Mesendoderm (in vitro differentiated cells): ENCODE results near the gene RXRA.
A peak's percentile ranks its signal among the peaks of the same experiment; 100 is the strongest.
"Not testable (repeated sequence)": the region's sequence is repeated elsewhere in the genome, so short reads cannot be mapped to it uniquely, and the experiment has no call there.

Experiments used
- DNase-seq: peaks from one replicate; pipeline ENCODE4 v3.0.0; 2013
- H2AK5ac ChIP-seq: 2 replicates; pipeline ENCODE4 v1.6.1; 2013; ENCODE audit warnings: low read length, inconsistent platforms
- H2BK120ac ChIP-seq: 2 replicates; pipeline ENCODE4 v1.6.1; 2013; ENCODE audit warnings: low read depth, mild to moderate bottlenecking, low read length, moderate library complexity, mixed read lengths
- H2BK15ac ChIP-seq: replicated peaks from 2 replicates; pipeline ENCODE4 v1.6.1; 2013; ENCODE audit warnings: low read depth, mild to moderate bottlenecking, moderate library complexity
- H2BK5ac ChIP-seq: 2 replicates; pipeline ENCODE4 v1.6.1; 2013; ENCODE audit warnings: low read length, inconsistent platforms
- H3K18ac ChIP-seq: 2 replicates; pipeline ENCODE4 v1.6.1; 2013; ENCODE audit warnings: mild to moderate bottlenecking, low read length, mixed read lengths
- H3K23ac ChIP-seq: one replicate; pipeline ENCODE4 v1.6.1; 2013; ENCODE audit warnings: low read length
- H3K27ac ChIP-seq: 2 replicates; pipeline ENCODE4 v1.5.1; 2013; ENCODE audit warnings: low read depth, mild to moderate bottlenecking, inconsistent platforms, low read length, moderate library complexity
- H3K27me3 ChIP-seq: 2 replicates; pipeline ENCODE4 v1.6.1; 2013; ENCODE audit warnings: low read length, control low read depth, mild to moderate bottlenecking, inconsistent platforms; ENCODE audit not compliant: insufficient read depth, poor library complexity
- H3K36me3 ChIP-seq: 2 replicates; pipeline ENCODE4 v1.6.1; 2013; ENCODE audit warnings: low read length, inconsistent platforms; ENCODE audit not compliant: control insufficient read depth, insufficient read depth
- H3K4ac ChIP-seq: one replicate; pipeline ENCODE4 v1.6.1; 2013; ENCODE audit warnings: low read depth, mild to moderate bottlenecking, low read length, moderate library complexity
- H3K4me1 ChIP-seq: 2 replicates; pipeline ENCODE4 v1.6.1; 2013; ENCODE audit warnings: low read depth, low read length, inconsistent platforms; ENCODE audit not compliant: control insufficient read depth
- H3K4me2 ChIP-seq: 2 replicates; pipeline ENCODE4 v1.6.1; 2013; ENCODE audit warnings: low read length
- H3K4me3 ChIP-seq: 2 replicates; pipeline ENCODE4 v1.5.1; 2013; ENCODE audit warnings: mild to moderate bottlenecking, low read length
- H3K56ac ChIP-seq: one replicate; pipeline ENCODE4 v1.6.1; 2013; ENCODE audit warnings: low read length
- H3K79me1 ChIP-seq: 2 replicates; pipeline ENCODE4 v1.6.1; 2013; ENCODE audit warnings: low read length, inconsistent platforms
- H3K79me2 ChIP-seq: 2 replicates; pipeline ENCODE4 v1.6.1; 2013; ENCODE audit warnings: mild to moderate bottlenecking, low read length; ENCODE audit not compliant: control insufficient read depth, insufficient read depth
- H3K9ac ChIP-seq: 2 replicates; pipeline ENCODE4 v1.6.1; 2013; ENCODE audit warnings: low read length, inconsistent platforms
- H4K5ac ChIP-seq: one replicate; pipeline ENCODE4 v1.6.1; 2013; ENCODE audit warnings: low read length
- H4K8ac ChIP-seq: one replicate; pipeline ENCODE4 v1.6.1; 2013; ENCODE audit warnings: low read depth, mild to moderate bottlenecking, control low read depth, low read length, moderate library complexity
- WGBS: extraction: QIAGEN DNeasy Blood & Tissue Kit; methylation state at CpG from one replicate; pipeline ENCODE4 v1.1.7; 2013; ENCODE audit warnings: low lambda C conversion rate, missing lambda C conversion rate; ENCODE audit not compliant: insufficient coverage; ENCODE audit errors: extremely low coverage; 5-methylcytosine and 5-hydroxymethylcytosine counted together

Gene RXRA

GRCh38 chr9:134308639-134309220, 17.5 kb upstream of the RXRA start:
- H3K4me2 ChIP-seq, DNase-seq, H3K4ac ChIP-seq, H3K36me3 ChIP-seq, H3K23ac ChIP-seq, H3K27ac ChIP-seq, H3K18ac ChIP-seq, H3K4me3 ChIP-seq, H3K56ac ChIP-seq, H2AK5ac ChIP-seq, H4K5ac ChIP-seq, H2BK120ac ChIP-seq, H2BK15ac ChIP-seq, H4K8ac ChIP-seq, H3K9ac ChIP-seq, H2BK5ac ChIP-seq, H3K27me3 ChIP-seq, H3K79me2 ChIP-seq, H3K4me1 ChIP-seq, H3K79me1 ChIP-seq: not testable (repeated sequence)
- no CpG with 5 or more reads among the region's 14 CpGs for WGBS

GRCh38 chr9:134313470-134313869, 12.8 kb upstream of the RXRA start:
- H3K36me3 ChIP-seq: no peaks in the 10 kb centered on the region
- H3K4me2 ChIP-seq: no peak overlapping the region
- H3K27me3 ChIP-seq: no peaks in the 10 kb centered on the region
- H4K8ac ChIP-seq: no peak overlapping the region
- no peaks in the 10 kb centered on the region for H3K4me1 ChIP-seq
- no peaks in the 10 kb centered on the region for H3K79me2 ChIP-seq
- H3K4ac ChIP-seq: no peak overlapping the region
- no peak overlapping the region for H3K9ac ChIP-seq
- no peak overlapping the region for H2BK15ac ChIP-seq
- H2AK5ac ChIP-seq: no peak overlapping the region
- H3K56ac ChIP-seq: no peak overlapping the region
- DNase-seq: no peak
- H3K79me1 ChIP-seq: no peaks in the 10 kb centered on the region
- no peak overlapping the region for H2BK5ac ChIP-seq
- H4K5ac ChIP-seq: no peak overlapping the region
- H3K4me3 ChIP-seq: no peak overlapping the region
- H2BK120ac ChIP-seq: no peak overlapping the region
- no peak overlapping the region for H3K23ac ChIP-seq
- no peak overlapping the region for H3K27ac ChIP-seq
- H3K18ac ChIP-seq: no peak overlapping the region
- WGBS: no CpG with 5 or more reads among the region's 2 CpGs

GRCh38 chr9:134314039-134314949, 12.0 kb upstream of the RXRA start:
- Histone ChIP-seq H3K4me3 (no peak overlapping the region), H3K79me1 (no peaks in the 10 kb centered on the region), H2BK15ac (no peak overlapping the region), H3K9ac (no peak overlapping the region), H3K27me3 (no peaks in the 10 kb centered on the region), H3K4me1 (no peaks in the 10 kb centered on the region), H3K4me2 (no peak overlapping the region), H3K36me3 (no peaks in the 10 kb centered on the region), H2AK5ac (no peak overlapping the region), H3K79me2 (no peaks in the 10 kb centered on the region), H2BK5ac (no peak overlapping the region), H4K5ac (no peak overlapping the region), H4K8ac (no peak overlapping the region), H3K4ac (no peak overlapping the region), H2BK120ac (no peak overlapping the region), H3K18ac (no peak overlapping the region), H3K27ac (no peak overlapping the region), H3K23ac (no peak overlapping the region), H3K56ac (no peak overlapping the region)
- no peak for DNase-seq
- WGBS: no CpG with 5 or more reads among the region's 20 CpGs

GRCh38 chr9:134314950-134315715, 11.1 kb upstream of the RXRA start:
- Histone ChIP-seq H3K27ac (no peak overlapping the region), H3K79me1 (no peaks in the 10 kb centered on the region), H4K5ac (no peak overlapping the region), H3K56ac (peak overlapping the region; percentile 52), H4K8ac (no peak overlapping the region), H2BK5ac (no peak overlapping the region), H3K4me3 (no peak overlapping the region), H2AK5ac (no peak overlapping the region), H3K36me3 (no peaks in the 10 kb centered on the region), H3K79me2 (no peaks in the 10 kb centered on the region), H3K9ac (no peak overlapping the region), H3K18ac (no peak overlapping the region), H2BK120ac (no peak overlapping the region), H3K4me2 (no peak overlapping the region), H3K23ac (no peak overlapping the region), H3K4me1 (no peaks in the 10 kb centered on the region), H3K4ac (no peak overlapping the region), H3K27me3 (no peaks in the 10 kb centered on the region), H2BK15ac (no peak overlapping the region)
- DNase-seq: peak; percentile 27
- no CpG with 5 or more reads among the region's 26 CpGs for WGBS

- H3K18ac ChIP-seq: no peak overlapping the region
- no CpG with 5 or more reads among the region's 19 CpGs for WGBS
- no peak overlapping the region for H2AK5ac ChIP-seq
- H3K79me1 ChIP-seq: no peaks in the 10 kb centered on the region
- peaks cover 1% of the 10 kb centered on the region for H3K4me1 ChIP-seq
- H3K36me3 ChIP-seq: no peaks in the 10 kb centered on the region
- H3K79me2 ChIP-seq: no peaks in the 10 kb centered on the region
- no peak overlapping the region for H2BK120ac ChIP-seq
- no peak for DNase-seq
- no peak overlapping the region for H3K27ac ChIP-seq
- H2BK15ac ChIP-seq: no peak overlapping the region
- no peak overlapping the region for H3K23ac ChIP-seq
- H3K4ac ChIP-seq: no peak overlapping the region
- no peaks in the 10 kb centered on the region for H3K27me3 ChIP-seq
- no peak overlapping the region for H4K5ac ChIP-seq
- H3K4me2 ChIP-seq: no peak overlapping the region
- no peak overlapping the region for H3K9ac ChIP-seq
- no peak overlapping the region for H2BK5ac ChIP-seq
- H3K56ac ChIP-seq: no peak overlapping the region
- H4K8ac ChIP-seq: no peak overlapping the region
- no peak overlapping the region for H3K4me3 ChIP-seq
These were observed 10.4 kb upstream of the RXRA start for GRCh38 chr9:134315716-134316448.
